ENCODE measurements around the gene DNAH11.

DNA sequence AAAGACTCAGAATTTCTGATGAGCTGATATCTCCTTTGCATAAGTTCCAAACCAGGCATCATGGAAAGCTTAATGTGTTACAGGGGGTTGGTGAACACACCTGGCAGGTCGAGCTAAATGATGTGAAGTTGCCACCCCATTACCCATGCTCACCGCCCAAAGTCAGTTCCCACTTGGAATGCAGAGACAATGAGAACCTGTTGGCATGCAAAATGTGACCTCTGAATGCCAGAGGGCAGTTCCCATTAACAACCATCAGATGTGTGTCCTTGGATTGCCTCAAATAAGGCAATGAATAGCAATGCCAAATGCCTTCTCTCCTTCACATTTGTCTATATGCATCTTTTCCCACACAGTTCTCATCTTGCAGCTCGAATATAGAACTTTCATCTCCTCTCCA, 212.1 kb downstream of the DNAH11 start:
- TF ChIP-seq, protein P1, sequence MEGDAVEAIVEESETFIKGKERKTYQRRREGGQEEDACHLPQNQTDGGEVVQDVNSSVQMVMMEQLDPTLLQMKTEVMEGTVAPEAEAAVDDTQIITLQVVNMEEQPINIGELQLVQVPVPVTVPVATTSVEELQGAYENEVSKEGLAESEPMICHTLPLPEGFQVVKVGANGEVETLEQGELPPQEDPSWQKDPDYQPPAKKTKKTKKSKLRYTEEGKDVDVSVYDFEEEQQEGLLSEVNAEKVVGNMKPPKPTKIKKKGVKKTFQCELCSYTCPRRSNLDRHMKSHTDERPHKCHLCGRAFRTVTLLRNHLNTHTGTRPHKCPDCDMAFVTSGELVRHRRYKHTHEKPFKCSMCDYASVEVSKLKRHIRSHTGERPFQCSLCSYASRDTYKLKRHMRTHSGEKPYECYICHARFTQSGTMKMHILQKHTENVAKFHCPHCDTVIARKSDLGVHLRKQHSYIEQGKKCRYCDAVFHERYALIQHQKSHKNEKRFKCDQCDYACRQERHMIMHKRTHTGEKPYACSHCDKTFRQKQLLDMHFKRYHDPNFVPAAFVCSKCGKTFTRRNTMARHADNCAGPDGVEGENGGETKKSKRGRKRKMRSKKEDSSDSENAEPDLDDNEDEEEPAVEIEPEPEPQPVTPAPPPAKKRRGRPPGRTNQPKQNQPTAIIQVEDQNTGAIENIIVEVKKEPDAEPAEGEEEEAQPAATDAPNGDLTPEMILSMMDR (conservative IDR thresholded peaks at IDR 0.05; ENCODE audit: low read depth, low read length): no peak
- TF ChIP-seq EZH2 (IDR thresholded peaks at IDR 0.05; ENCODE audit: borderline replicate concordance, low read depth, low read length, poor library complexity, severe bottlenecking): no peak
